ENCODE measurements around the gene ASTN1.

Gene ASTN1

GRCh38 chr1:177024623-177025022 is 139.9 kb downstream of the ASTN1 start:
- no peak for ATAC-seq

- ATAC-seq: no peak
Measured at GRCh38 chr1:177023726-177024125, 140.8 kb downstream of the ASTN1 start.

DNA sequence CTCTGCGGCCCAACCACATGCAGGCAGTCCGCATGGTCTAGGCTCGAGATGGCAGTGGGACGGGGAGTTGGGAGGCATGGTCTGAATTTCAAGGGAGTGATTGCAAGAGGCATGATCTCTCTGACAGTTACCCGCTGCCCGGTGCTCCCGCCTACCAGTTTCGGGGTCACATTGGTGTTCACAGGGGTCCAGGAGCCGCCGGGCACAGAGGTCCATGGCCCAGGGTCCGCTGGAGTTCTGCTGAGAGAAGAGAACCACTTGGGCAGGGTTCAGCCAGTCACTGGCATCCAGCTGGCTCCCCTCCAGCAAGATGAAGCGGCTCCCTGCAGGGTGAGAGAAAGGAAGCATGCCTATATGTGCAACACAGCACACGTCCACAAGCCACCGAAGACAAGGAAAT is 141.3 kb downstream of the ASTN1 start:
- ATAC-seq: no peak

GRCh38 chr1:177021687-177022086 is 142.8 kb downstream of the ASTN1 start:
- ATAC-seq: no peak

- ATAC-seq: no peak
Measured at GRCh38 chr1:177020851-177021589, 143.5 kb downstream of the ASTN1 start.

- ATAC-seq: no peak
Measured at GRCh38 chr1:177017287-177017852, 147.1 kb downstream of the ASTN1 start.

- ATAC-seq: no peak
Measured at GRCh38 chr1:177014325-177014724, 150.2 kb downstream of the ASTN1 start.

DNA sequence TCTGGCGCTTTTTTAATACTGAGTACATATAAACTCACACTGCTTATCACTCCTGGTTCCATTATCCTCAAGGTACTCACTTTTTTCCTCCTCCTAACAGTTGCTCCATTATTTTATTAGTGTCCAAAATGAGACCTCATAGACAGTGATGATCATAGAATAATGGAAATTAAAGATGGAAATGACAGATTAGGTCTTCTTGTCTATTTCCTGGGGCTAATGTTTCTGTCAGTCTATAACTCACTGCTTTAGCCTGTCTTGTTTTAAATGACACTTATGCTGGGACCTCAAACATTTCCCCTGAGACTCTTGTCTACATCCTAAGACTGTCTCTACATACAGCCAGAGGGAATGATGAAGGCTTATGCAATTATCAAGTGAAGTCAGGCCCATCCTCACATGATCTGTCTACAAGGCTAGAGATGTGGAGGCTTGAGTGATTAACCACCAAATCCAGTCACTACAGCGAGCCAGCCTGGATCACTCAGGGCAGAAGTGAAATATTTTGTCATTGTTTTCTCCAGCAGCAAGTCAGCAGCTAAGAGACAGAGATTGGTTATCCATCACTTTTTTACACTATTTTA is 152.1 kb downstream of the ASTN1 start:
- no peak for ATAC-seq

DNA sequence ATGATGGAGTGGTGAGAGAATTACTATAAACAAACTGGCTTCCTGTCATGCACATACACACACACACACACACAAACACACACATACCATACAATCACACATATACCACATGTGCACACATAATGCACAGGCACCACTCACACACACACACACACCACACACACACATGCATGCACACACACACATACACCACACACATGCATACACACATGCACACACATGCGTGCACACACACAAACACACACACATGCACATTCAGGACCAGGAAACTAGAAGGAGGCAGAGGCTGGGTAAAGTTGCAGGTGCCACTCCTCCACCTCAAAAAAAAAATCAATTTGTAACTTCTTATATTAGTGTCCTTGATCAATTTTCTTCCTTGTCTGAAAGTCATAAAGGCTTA is 153.0 kb downstream of the ASTN1 start:
- ATAC-seq: no peak

DNA sequence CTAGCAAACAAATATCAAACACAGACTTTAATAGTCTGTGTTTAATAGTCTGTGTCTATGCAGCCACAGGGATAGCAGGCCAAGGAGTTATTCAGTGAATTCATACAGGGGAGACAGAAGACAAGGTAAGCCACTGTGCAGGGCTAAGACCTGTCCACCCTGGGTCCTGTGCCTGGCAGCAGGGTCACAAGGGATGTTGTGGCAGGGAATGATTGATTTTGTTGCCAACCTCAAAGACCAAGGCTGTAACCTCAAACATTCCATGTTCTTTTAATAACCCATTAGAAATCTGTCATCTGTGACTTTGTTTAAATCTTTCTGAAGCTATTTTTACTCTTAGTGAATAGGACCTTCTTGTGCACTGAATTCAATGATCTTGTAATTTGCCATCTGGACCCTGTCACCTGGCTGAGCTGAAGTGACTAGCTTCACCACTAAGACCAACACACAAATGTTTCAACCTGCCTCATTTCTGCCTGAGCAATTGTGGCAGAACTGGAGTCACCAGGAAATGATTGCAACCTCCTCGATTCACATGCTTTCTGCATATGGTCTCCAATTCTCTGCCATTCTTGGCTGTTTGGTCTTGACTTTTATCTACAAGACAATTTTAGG is 154.2 kb downstream of the ASTN1 start:
- ATAC-seq: no peak

- no peak for ATAC-seq
Measured at GRCh38 chr1:177008653-177009052, 155.9 kb downstream of the ASTN1 start.

DNA sequence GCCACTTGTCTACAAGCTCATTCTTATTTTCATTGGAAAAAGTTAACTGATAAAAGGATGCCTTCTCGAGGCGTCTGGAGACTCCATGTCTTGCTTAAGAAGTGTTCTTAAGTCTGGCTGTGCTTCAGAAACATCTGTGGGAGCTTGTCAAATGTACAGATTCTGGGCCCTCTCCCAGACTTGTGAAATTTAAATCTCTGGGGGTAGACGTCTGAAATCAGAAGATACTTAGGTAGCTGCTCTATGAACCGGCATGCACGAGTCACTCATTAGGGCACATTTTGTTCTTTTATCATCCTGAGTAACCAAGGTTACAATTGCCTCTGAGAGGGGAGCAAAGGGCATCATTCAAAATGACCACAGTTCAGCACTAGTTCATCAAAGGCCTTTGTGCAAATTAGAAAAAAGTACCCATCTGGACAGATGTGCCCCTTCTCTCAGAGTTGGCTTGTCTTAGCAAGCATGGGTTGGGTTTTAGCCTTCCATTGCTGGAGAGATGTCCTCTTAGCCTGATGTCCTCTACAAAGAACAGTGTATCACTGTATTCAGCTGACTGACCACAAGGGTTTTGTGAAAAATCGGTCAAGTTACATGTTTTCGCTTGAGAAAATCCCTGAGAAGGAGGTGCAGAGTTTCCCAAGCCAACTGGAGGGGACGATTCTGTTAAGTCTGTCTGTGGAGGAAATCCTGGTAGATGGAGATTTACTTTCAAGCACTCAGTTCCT is 156.9 kb downstream of the ASTN1 start:
- no peak for ATAC-seq

DNA sequence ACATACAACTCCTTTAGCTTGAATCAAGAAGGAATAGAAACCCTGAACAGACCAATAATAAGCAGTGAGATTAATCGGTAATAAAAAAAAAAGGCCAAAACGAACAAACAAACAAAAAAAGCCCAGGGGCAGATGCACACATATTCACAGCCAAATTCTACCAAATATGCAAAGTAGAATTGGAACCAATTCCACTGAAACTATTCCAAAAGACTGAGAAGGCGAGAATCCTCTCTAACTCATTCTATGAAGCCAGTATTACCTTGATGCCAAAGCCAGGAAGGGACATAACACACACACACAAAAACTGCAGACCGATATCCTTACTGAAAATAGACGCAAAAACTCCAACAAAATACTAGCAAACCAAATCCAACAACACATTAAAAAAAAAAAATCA is 161.6 kb downstream of the ASTN1 start:
- ATAC-seq: no peak

- no peak for ATAC-seq
Measured at GRCh38 chr1:177001556-177001955, 163.0 kb downstream of the ASTN1 start.

DNA sequence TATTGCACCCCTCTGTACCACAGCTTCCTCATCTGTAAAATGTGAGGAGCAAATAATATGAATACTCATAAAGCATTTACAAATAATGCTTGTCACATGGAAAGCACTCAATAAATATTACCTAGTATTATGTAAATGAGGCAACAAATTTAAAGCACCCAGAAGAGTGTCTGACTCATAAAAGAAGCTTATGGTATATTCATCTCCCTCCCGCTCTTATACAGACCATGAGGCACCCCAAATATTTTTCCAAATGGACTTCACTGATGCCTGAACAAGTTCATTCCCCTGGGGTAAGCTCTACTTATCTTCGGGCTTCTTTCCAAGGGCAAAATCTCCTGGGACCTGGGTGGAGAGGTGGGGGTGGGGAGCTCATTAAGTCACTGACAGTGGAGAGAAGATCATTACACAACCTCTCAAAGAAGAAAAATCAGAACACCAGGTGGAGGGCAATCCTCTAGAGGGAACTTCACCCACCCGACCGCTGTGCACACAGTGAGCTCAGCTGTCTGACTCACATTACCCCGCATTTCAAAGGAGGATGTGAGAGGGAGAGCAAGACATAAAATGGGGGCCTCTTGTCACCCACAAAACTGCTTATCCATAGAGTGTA is 166.2 kb downstream of the ASTN1 start:
- no peak for ATAC-seq

- no peak for ATAC-seq
Measured at GRCh38 chr1:176996456-176997090, 167.9 kb downstream of the ASTN1 start.

DNA sequence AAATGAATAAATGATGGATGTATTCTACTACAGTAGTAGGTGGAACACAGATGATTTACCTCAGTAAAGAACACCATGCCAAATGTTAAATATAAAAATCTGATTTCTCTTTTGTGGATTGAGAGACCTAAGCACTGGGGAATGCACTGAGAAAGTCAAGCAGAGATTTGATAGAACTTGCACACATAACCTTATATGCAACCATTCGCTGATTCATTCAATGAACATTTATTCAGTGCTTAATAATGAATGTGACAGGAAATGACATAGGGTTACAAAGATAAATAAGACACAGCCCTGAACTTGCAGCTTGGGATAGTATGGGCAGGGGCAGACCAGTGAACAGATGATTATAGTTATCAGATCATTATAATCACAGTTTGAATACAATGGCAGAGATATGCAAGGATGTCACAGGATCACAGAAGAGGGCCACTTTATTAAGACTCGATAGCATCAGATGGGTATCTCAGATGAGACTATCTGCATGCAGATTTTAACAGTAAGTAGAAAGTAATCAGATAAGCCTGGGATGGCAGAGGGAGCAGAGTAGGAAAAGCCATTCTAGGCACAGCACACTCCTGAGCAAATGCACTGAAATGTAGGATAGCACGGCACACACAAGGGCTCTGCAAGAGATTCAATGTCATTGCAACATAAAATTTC is 169.4 kb downstream of the ASTN1 start:
- no peak for ATAC-seq

DNA sequence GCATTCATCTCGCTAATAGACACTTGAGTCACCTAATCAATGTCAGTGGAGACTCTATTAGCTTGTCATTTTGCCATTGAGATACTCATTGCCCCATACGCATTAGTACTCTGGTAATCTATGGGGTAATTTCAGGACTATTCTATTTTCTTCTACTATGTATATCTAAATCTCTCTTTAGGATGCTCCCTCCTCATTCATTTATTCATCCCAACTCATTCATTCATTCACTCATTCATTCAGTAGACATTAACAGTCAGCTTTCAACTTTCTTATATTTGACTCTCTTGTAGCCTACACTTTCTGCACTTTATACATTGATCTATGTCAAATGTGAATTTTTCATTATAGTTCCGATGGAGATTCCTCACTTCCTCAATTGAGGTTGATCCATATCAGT is 170.9 kb downstream of the ASTN1 start:
- no peak for ATAC-seq

DNA sequence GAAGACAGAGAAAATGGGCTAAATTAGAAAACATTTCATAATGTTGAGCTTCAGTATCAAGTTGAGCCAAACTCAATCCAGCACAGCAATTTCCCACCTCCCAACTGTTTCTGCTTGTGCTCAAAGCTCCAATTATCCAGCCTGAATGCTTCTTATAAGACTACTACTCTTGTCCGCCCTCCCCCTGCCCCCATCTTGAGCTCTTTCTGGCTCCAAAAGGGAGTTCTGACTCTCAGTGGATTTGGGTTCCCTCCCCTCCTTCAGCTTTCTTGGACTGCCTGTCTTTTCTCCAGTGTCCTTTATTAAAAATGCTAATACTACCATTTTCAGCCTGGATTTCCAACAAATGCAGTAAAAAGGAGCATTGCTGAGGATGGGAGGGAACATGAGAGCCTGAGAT is 174.8 kb downstream of the ASTN1 start:
- ATAC-seq: no peak

GRCh38 chr1:176989023-176989422 is 175.5 kb downstream of the ASTN1 start:
- ATAC-seq: no peak

GRCh38 chr1:176987016-176987415 is 177.5 kb downstream of the ASTN1 start:
- ATAC-seq: no peak

GRCh38 chr1:176983731-176984130 is 180.8 kb downstream of the ASTN1 start:
- ATAC-seq: no peak
